MG63 (cell line): ENCODE measurements around the gene FHAD1. TPM values are rescaled to one million over a fixed set of nuclear protein-coding genes. Genes with fewer than 3 reads are reported as not detected.

ENCODE experiments used
- DNase-seq: peaks from one replicate; pipeline ENCODE4 v3.0.0-alpha.2; 2020
- H3K27me3 ChIP-seq: fragments of 250-450 bp; sonication (Bioruptor Pico); 2 replicates; pipeline ENCODE4 v1.5.1; 2020; ENCODE audit warnings: mild to moderate bottlenecking, moderate library complexity
- H3K36me3 ChIP-seq: fragments of 250-450 bp; sonication (Bioruptor Pico); 2 replicates; pipeline ENCODE4 v1.5.1; 2020; ENCODE audit warnings: mild to moderate bottlenecking, moderate library complexity
- H3K4me3 ChIP-seq: fragments of 250-450 bp; sonication (Bioruptor Pico); 2 replicates; pipeline ENCODE4 v1.5.1; 2020; ENCODE audit warnings: mild to moderate bottlenecking, moderate library complexity
- H3K9me3 ChIP-seq: fragments of 250-450 bp; sonication (Bioruptor Pico); 2 replicates; pipeline ENCODE4 v1.5.1; 2020; ENCODE audit warnings: mild to moderate bottlenecking, moderate library complexity
- total RNA-seq: library from RNA; depleted of rRNA; stranded (reverse); fragments of >200 nt; shearing (Covaris generic); gene quantifications from 2 replicates; pipeline ENCODE4 v1.2.3, GENCODE V29; 2014; ENCODE audit warnings: low replicate concordance

Gene FHAD1
- total RNA-seq, 1 experiment from 2014 or later, result 0.33 TPM

DNA sequence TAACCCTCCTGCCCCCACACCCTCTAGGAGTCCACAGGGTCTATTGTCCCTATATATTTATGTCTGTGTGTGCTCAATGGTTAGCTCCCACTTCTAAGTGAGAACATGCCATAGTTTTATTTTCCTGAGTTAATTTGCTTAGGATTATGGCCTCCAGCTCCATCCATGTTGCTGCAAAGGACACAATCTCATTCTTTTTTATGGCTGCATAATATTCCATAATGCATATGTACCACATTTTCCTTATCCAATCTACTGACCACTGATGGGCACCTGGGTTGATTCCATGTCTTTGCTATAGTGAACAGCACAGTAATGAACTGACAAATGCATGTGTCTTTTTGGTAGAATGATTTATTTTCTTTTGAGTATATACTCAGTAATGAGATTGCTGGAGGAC is 13.3 kb upstream of the FHAD1 start:
- no peak overlapping the region for H3K4me3 ChIP-seq
- no peak for DNase-seq
- H3K27me3 ChIP-seq, result no peaks in the 10 kb centered on the region
- H3K9me3 ChIP-seq, result no peaks in the 10 kb centered on the region
- H3K36me3 ChIP-seq, result no peaks in the 10 kb centered on the region

DNA sequence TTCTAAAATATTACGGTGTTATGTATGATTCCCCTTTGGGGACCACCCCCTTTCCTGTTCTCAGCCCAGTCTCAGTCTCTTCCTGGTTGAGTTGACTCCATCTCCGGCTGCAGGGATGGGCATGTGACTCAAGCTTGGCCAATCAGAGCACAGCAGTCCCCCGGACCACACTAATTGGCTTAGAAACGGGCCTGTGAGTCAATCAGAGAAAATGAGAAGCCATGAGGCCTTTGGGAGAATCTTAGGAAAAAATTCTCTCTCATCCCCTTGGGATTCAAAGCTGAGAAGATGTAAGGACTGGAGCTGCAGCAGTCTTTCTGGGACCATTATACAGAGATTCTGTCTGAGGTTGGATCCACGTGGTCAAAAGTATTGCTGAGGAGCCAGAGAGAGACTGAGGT is 10.7 kb upstream of the FHAD1 start:
- no peaks in the 10 kb centered on the region for H3K9me3 ChIP-seq
- no peaks in the 10 kb centered on the region for H3K36me3 ChIP-seq
- DNase-seq, result peak; percentile 30
- H3K27me3 ChIP-seq, result no peaks in the 10 kb centered on the region
- no peak overlapping the region for H3K4me3 ChIP-seq

DNA sequence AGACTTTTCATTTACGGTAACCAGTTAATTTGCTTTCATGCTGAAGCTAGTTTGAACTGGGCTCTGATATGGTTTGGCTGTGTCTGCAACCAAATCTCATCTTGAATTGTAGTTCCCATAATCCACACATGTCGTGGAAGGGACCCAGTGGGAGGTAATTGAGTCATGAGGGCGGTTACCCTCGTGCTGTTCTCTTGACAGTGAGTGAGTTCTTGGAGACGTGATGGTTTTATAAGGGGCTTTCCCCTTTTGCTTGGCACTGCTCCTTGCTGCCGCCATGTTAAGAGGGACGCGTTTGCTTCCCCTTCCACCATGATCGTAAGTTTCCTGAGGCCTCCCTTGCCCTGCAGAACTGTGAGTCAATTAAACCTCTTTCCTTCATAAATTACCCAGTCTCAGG is 10.3 kb upstream of the FHAD1 start:
- H3K9me3 ChIP-seq, result no peaks in the 10 kb centered on the region
- no peak overlapping the region for H3K4me3 ChIP-seq
- no peaks in the 10 kb centered on the region for H3K36me3 ChIP-seq
- DNase-seq, result no peak
- no peaks in the 10 kb centered on the region for H3K27me3 ChIP-seq

DNA sequence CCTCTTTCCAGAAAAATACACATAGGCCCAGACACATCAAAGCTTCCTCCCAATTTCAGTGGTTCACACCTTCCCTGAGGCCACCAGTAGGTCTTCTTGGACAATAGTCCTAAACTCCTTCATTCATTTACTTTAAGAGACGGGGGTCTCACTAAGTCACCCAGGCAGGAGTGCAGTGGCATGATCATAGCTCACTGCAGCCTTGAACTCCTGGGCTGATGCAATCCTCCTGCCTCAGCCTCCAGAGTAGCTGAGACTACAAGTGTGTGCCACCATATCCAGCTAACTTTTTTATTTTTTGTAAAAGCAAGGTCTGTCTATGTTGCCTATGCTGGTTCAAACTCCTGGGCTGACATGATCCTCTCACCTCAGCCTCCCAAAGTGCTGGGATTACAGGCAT is 8.2 kb upstream of the FHAD1 start:
- no peak overlapping the region for H3K4me3 ChIP-seq
- H3K36me3 ChIP-seq, result no peaks in the 10 kb centered on the region
- DNase-seq, result no peak
- no peaks in the 10 kb centered on the region for H3K27me3 ChIP-seq
- no peaks in the 10 kb centered on the region for H3K9me3 ChIP-seq

DNA sequence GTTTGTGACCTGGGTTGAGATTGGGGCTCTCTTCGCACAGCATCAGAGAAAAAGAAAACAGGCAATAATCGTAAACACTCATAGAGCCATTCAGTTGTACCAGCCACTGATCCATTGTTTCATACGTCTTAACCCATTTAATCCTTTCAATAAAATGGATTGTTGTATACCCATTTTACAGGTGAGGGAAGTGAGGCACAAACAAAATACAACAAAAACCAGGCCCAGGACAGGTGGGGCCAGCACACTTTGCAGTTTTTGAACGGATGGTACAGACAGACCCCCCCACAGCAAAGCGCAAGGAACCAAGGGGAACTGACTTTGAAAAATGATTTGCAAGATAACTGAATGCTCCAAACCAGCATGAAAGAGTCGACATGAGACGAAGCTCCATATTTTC is 4.3 kb upstream of the FHAD1 start:
- no peak for DNase-seq
- H3K27me3 ChIP-seq, result peaks cover 7% of the 10 kb centered on the region; the same call in 1 of the 2 replicates
- no peak overlapping the region for H3K4me3 ChIP-seq
- no peaks in the 10 kb centered on the region for H3K9me3 ChIP-seq
- H3K36me3 ChIP-seq, result no peaks in the 10 kb centered on the region

DNA sequence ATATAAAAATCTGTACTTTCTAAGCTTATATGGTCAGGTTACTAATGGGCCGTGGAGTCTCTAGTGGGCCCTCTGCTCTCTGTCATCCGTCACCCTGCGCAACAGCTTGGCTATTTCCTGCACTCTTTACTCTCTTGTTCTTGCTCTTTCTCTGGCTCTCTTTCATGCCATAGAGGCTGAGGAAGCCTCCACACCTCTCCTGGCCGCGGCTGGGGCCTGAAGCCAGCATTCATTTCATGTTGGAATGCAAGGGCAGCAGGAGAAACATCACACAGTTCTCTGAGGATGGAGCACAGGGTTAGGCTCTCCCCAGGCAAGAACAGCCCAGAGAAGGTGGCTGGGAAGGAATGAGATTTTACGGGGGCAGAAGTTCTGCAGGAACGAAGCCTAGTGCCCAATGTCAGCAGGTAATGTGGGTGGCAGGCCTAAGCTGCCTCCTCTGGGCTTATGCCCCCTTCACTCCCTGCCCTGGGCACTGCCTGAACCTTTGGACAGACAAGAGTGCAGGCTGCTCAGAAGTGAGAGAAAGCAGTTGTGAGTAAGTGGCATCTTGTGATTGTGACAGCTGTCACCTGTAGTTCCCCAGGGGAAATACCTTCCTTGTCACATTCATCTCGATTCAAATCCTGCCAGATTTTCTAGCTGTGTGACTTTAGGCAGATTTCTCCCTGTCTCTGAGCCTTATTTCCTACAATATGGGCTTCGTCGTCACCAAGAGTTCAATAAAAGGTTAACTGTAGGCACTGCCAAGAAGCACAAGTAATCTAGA is 3.6 kb upstream of the FHAD1 start:
- Histone ChIP-seq H3K27me3 (peaks cover 7% of the 10 kb centered on the region; the same call in 1 of the 2 replicates), H3K36me3 (no peaks in the 10 kb centered on the region), H3K4me3 (no peak overlapping the region), H3K9me3 (no peaks in the 10 kb centered on the region)
- no peak for DNase-seq

DNA sequence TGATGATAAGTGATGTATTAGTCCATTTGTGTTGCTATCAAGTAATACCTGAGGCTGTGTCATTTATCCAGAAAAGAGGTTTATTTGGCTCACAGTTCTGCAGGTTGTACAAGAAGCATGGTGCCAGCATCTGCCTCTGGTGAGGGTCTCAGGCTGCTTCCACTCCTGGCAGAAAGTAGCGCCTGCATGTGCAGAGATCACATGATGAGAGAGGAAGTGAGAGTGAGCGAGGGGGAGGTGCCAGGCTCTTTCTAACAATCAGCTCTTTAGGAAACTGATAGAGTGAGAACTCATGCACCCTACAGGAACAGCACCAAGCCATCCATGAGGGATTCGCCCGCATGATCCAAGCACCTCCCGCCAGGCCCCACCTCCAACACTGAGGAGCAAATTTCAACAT is 2.2 kb upstream of the FHAD1 start:
- no peak for DNase-seq
- Histone ChIP-seq H3K27me3 (peaks cover 7% of the 10 kb centered on the region; the same call in 1 of the 2 replicates), H3K4me3 (no peak overlapping the region), H3K36me3 (no peaks in the 10 kb centered on the region), H3K9me3 (no peaks in the 10 kb centered on the region)

DNA sequence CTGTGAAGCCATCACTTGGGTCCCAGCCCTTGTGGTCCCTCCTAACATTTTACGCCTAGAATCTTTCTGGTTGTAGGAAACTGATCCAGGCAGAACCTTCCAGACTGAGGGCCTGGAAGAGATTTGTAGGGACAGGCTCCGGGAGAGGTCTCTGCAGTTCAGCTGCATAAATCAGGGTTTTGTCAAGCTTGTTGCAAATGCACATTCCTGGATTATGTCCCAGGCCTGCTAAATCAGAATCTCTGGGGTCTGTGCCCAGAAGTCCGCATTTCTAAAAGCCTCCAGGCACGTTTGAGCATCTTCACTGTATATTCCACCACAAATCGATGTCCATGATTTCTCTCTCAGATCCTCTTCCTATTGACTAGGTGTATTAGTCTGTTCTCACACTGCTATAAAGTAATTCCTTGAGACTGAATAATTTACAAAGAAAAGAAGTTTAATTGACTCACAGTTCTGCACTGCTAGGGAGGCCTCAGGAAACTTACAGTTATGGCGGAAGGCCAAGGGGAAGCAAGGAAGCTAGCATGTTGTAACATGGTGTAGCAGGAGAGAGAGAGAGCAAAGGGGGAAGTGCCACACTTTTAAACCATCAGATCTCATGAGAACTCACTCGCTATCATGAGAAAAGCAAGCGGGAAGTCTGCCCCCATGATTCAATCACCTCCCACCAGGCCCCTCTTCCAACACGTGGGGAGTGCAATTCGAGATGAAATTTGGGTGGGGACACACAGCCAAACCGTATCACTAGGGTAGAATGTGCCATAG is 1.2 kb upstream of the FHAD1 start:
- H3K4me3 ChIP-seq, result no peak overlapping the region
- no peaks in the 10 kb centered on the region for H3K36me3 ChIP-seq
- H3K9me3 ChIP-seq, result no peaks in the 10 kb centered on the region
- peaks cover 9% of the 10 kb centered on the region; the same call in 1 of the 2 replicates for H3K27me3 ChIP-seq
- no peak for DNase-seq

DNA sequence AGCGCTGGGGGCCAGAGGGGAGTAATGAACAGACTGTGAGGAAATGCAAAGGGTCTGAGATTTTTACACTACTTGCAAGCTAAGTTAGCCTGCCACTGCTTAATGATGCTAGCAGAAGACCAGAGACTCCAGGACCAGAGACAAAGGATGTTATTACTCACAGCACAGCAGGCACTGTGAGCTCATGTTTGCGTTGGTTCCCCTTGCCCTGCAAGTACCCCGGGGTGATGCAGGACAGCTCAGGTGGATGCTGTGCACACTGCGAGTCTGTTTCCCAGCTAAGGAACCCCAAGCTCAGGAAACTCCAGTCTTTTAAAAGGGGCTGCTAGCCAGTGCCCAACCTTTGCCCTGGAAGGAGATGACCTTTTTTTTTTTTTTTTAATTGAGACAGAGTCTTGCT is 1.2 kb downstream of the FHAD1 start:
- DNase-seq, result no peak
- Histone ChIP-seq H3K9me3 (no peaks in the 10 kb centered on the region), H3K36me3 (no peaks in the 10 kb centered on the region), H3K27me3 (peaks cover 12% of the 10 kb centered on the region; the same call in 1 of the 2 replicates), H3K4me3 (no peak overlapping the region)

DNA sequence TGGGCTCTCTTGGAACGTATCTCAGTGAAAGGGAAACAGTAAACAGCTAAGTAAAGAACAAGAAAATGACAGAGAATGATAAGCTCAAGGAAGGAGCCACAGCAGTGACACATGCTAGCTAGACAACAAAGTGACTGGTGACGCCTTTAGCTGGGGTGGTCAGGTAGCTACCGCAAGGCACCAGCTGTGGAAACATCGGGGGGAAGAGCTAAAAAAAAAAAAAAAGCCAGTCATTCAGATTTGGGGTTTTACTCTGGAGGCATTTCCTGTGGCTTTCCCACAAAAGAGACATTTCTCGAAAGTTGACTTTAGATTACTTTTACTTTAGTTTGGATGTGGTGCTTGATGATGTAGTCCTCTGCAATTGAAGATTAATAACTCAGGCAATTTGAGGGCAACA is 2.1 kb downstream of the FHAD1 start:
- Histone ChIP-seq H3K27me3 (peaks cover 12% of the 10 kb centered on the region; the same call in 1 of the 2 replicates), H3K9me3 (no peaks in the 10 kb centered on the region), H3K4me3 (no peak overlapping the region), H3K36me3 (no peaks in the 10 kb centered on the region)
- DNase-seq, result no peak

DNA sequence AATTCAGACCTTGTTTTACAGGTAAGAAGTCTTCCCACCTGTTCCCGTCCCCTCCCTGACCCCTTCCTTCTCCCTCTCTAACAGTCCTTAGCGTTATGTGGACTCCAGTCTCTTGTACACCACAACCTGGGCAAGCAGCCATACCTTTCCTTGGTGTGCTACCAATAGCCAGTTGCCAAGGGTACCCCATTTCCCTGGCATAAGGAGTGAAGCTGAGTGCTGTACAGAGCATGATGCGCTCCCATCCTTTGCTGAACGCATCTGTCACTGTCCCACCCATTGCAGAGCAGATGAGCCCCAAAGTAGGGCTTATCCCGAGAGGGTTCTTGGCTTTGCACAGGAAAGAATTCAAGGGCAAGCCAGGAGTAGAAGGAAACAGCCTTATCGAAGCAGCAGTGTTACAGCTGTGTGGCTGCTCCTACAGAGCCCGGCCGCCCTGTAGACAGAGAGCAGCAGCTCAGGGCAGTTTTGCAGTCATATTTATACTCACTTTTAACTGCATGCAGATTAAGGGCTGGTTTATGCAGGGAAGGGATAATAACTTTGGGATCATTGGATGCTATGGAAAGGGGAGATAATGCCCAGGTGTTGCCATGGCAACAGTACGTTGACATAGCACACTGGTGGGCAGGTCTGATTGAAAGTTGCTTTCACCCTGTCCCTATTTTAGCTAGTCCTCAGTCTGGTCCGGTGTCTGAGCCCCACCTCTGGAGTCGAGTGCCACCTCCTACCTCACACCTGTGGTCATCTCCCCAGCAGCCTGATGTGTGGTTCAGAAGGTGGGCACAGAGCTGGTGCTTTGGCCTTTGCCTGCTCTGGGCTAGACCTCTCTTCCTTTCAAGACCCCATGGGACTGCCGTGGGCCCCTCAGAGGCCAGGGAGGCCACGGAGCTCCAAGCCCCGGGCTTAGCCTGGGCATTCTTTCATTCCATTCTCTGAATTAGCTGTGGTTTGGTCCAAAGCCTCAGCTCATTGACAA is 5.1 kb downstream of the FHAD1 start:
- no peak for DNase-seq
- Histone ChIP-seq H3K27me3 (peaks cover 16% of the 10 kb centered on the region; the same call in 1 of the 2 replicates), H3K9me3 (no peaks in the 10 kb centered on the region)

DNA sequence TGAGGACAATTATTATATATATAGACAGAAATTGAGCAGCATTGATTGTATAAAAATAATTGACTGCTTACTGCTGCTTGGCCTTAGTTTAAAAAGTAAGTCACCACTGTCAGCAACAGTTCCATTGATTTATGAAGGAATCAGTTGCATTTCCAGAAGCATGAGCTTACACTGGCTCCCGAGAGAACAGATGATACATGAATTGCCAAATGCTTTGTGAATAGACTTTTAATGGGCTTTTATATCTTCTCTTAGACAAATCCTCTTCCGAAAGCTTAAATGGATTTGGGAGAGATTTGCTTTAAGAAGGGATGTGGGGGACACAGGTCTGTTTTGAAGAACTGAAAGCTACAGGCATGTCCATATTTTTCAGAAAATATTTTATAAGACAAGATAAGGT is 7.5 kb downstream of the FHAD1 start:
- Histone ChIP-seq H3K4me3 (no peak overlapping the region), H3K36me3 (no peaks in the 10 kb centered on the region), H3K9me3 (no peaks in the 10 kb centered on the region), H3K27me3 (peaks cover 9% of the 10 kb centered on the region; the same call in 1 of the 2 replicates)
- no peak for DNase-seq

More for the DNA sequence above, 5.1 kb downstream of the FHAD1 start:
- H3K36me3 ChIP-seq, result no peaks in the 10 kb centered on the region
- H3K4me3 ChIP-seq, result no peak overlapping the region

DNA sequence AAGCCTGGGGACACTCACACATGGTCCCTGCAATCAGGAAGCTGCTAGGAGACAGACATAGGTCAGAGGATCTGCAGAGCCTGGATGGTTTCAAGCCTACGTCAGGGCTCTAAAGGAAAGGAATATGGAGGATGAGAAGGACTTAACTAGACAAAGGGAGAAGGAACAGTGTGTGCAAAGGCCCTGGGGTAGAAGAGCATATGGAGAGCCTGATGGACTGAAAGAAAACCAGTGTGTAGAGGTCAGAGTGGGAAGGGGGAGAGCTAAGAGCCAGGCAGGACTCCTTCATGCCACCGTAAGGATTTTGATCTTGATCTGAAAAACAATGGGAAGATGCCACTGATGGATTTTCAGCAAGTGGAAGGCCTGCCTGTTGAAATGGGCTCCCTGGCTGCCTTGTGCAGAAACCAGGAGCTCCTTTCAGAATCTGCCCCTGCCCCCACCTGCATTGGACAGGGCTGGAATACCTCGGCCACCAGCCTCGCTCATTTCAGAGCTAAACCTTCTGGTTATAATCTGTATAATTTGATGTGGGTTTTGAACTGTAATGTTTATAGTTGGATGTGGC is 8.6 kb downstream of the FHAD1 start:
- DNase-seq, result no peak
- Histone ChIP-seq H3K4me3 (no peak overlapping the region), H3K9me3 (no peaks in the 10 kb centered on the region), H3K27me3 (peaks cover 7% of the 10 kb centered on the region; the same call in 1 of the 2 replicates), H3K36me3 (no peaks in the 10 kb centered on the region)

DNA sequence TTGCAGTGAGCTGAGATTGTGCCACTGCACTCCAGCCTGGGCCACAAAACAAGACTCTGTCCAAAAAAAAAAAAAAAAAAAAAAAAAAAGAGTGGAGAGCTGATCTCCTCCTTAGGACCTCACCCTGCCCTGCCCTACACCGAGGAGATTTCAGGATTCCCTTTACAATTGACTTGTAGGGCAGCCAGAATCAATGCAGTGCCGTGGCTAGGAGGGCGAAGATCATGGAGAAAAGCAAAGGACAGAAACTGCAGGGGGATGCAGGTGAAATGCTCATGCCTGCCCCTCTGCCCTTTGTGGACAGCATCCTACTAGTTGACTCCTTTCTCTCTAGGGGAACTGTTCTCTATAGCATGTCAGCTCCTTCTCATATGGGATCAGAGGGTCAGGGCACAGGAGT is 9.6 kb downstream of the FHAD1 start:
- Histone ChIP-seq H3K9me3 (no peaks in the 10 kb centered on the region), H3K36me3 (no peaks in the 10 kb centered on the region), H3K27me3 (0 out of 2 replicates have a peak, but pooled peaks cover 7% of the 10 kb centered on the region), H3K4me3 (no peak overlapping the region)
- DNase-seq, result no peak

DNA sequence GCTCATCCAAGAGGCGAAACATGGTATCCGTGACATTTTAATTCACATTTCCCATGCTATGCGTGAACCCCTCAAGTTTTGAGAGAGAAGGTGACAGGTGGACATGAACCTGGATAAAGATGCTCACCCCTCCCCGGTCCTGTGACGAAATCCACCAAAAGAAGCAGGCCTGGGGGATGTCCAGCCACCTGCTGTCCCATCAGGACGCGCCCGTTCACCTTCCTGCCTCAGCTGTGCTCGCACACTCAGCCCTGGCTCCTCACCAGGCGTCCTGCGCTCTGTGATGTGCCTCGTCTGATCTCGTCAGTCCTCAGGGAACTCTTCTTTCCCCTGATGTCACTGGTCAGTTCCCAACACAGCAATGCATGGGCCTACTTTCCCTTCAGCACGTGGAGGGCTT is 10.3 kb downstream of the FHAD1 start:
- 0 out of 2 replicates have a peak, but pooled peaks cover 7% of the 10 kb centered on the region for H3K27me3 ChIP-seq
- no peaks in the 10 kb centered on the region for H3K36me3 ChIP-seq
- H3K4me3 ChIP-seq, result no peak overlapping the region
- H3K9me3 ChIP-seq, result no peaks in the 10 kb centered on the region
- DNase-seq, result no peak
